Prostate gland (tissue), 2 donors: ENCODE data around the gene USP50. TPM values are rescaled to one million over a fixed set of nuclear protein-coding genes. Genes with fewer than 3 reads are reported as not detected.

Experiments
- DNase-seq: peaks from one replicate; pipeline ENCODE4 v3.0.0-alpha.2; 2019; ENCODE audit warnings: low spot score
- H3K27ac ChIP-seq, 2 donors: fragments of 200-600 bp; sonication (generic); 2 replicates each; pipeline ENCODE4 v1.5.1; 2017 to 2019
- H3K27me3 ChIP-seq: fragments of 200-600 bp; sonication (generic); replicated peaks from 2 replicates; pipeline ENCODE4 v1.5.1; 2019; ENCODE audit not compliant: insufficient read depth
- H3K36me3 ChIP-seq, 2 donors: fragments of 200-600 bp; sonication (generic); 1 replicate in 1 of 2; 2 replicates in 1 of 2; pipeline versions ENCODE4 v1.5.1 to v1.8.1; 2017 to 2019
- H3K4me1 ChIP-seq: fragments of 200-600 bp; sonication (generic); replicated peaks from 2 replicates; pipeline ENCODE4 v1.5.1; 2019
- H3K4me3 ChIP-seq, 2 donors: fragments of 200-600 bp; sonication (generic); 2 replicates each; pipeline ENCODE4 v1.5.1; 2017 to 2019
- H3K9me3 ChIP-seq: fragments of 200-600 bp; sonication (generic); 2 replicates; pipeline ENCODE4 v1.5.1; 2017
- CTCF ChIP-seq, 4 experiments: fragments of 200-600 bp in 2 of 4; fragments of 450-650 bp in 2 of 4; sonication (generic) in 2 of 4; IDR thresholded peaks; 1 replicate in 3 of 4; 2 replicates in 1 of 4; pipeline ENCODE4 v1.5.1; 2016 to 2019; ENCODE audit warnings: antibody characterized with exemption in 4 of 4, mild to moderate bottlenecking in 2 of 4, moderate library complexity in 2 of 4
- POLR2A ChIP-seq: fragments of 450-650 bp; IDR thresholded peaks from one replicate; pipeline ENCODE4 v1.6.1; 2016; ENCODE audit warnings: antibody characterized with exemption, mild to moderate bottlenecking
- POLR2AphosphoS5 ChIP-seq: sonication (generic); formaldehyde crosslinking; IDR thresholded peaks from one replicate; pipeline ENCODE4 v1.6.1; 2017; ENCODE audit warnings: antibody characterized with exemption
- WGBS: methylation state at CpG from one replicate; pipeline ENCODE4 v1.1.5; 2018; 5-methylcytosine and 5-hydroxymethylcytosine counted together
- intact Hi-C: fragments of 100-400 bp; cut with DNase I; formaldehyde crosslinking; loops from one replicate; pipeline ENCODE4 v1.14.2; 2022
- total RNA-seq, 2 donors: library from RNA; depleted of rRNA; stranded (reverse); fragments of >200 nt; gene quantifications; one replicate each; pipeline ENCODE4 v1.1.0, GENCODE V29; 2016

USP50 gene
- total RNA-seq, 2 donors from 2014 or later: 3.5 TPM; not detected in 1

GRCh38 chr15:50542887-50543210 is 3.6 kb downstream of the USP50 start:
- no peak for DNase-seq
- intact Hi-C loops: no loop called here
- WGBS: 84% methylated on average over 2 of the region's 2 CpGs
- H3K9me3 ChIP-seq: no peaks in the 10 kb centered on the region
- no peak overlapping the region for H3K27ac ChIP-seq
- H3K4me3 ChIP-seq: no peak overlapping the region
- TF ChIP-seq POLR2A (no peak), POLR2AphosphoS5 (no peak), CTCF (IDR thresholded peaks at IDR 0.05) (no peak)
- H3K27me3 ChIP-seq: no peaks in the 10 kb centered on the region
- H3K36me3 ChIP-seq: no peaks in the 10 kb centered on the region
- no peaks in the 10 kb centered on the region for H3K4me1 ChIP-seq

GRCh38 chr15:50531766-50532165 is 14.7 kb downstream of the USP50 start:
- no peaks in the 10 kb centered on the region for H3K36me3 ChIP-seq
- no peak for TF ChIP-seq CTCF (IDR thresholded peaks at IDR 0.05)
- TF ChIP-seq POLR2AphosphoS5: no peak
- TF ChIP-seq POLR2A: no peak
- 42% methylated on average over 4 of the region's 4 CpGs for WGBS
- intact Hi-C loops: no loop called here
- no peak overlapping the region for H3K4me3 ChIP-seq
- no peaks in the 10 kb centered on the region for H3K9me3 ChIP-seq
- no peak for DNase-seq
- H3K27me3 ChIP-seq: no peaks in the 10 kb centered on the region
- H3K27ac ChIP-seq: no peak overlapping the region
- no peaks in the 10 kb centered on the region for H3K4me1 ChIP-seq

- intact Hi-C loops: no loop called here
- H3K9me3 ChIP-seq: no peaks in the 10 kb centered on the region
- DNase-seq: no peak
- H3K27me3 ChIP-seq: no peaks in the 10 kb centered on the region
- no peaks in the 10 kb centered on the region for H3K36me3 ChIP-seq
- H3K4me3 ChIP-seq: no peak overlapping the region
- no peak overlapping the region for H3K27ac ChIP-seq
- H3K4me1 ChIP-seq: no peaks in the 10 kb centered on the region
- 87% methylated on average over 4 of the region's 4 CpGs for WGBS
- TF ChIP-seq CTCF (IDR thresholded peaks at IDR 0.05) (no peak), POLR2AphosphoS5 (no peak), POLR2A (no peak)
Observed at GRCh38 chr15:50531163-50531562, 15.3 kb downstream of the USP50 start.

- intact Hi-C loops: no loop called here
- 15% methylated on average over 5 of the region's 5 CpGs for WGBS
- TF ChIP-seq POLR2A (no peak), POLR2AphosphoS5 (peak; percentile 57)
- no peak for DNase-seq
- H3K36me3 ChIP-seq: no peaks in the 10 kb centered on the region
- H3K27ac ChIP-seq: no peak overlapping the region
- H3K9me3 ChIP-seq: no peaks in the 10 kb centered on the region
- H3K4me3 ChIP-seq: no peak overlapping the region
- H3K4me1 ChIP-seq: peaks cover 2% of the 10 kb centered on the region
- no peaks in the 10 kb centered on the region for H3K27me3 ChIP-seq
Observed at GRCh38 chr15:50523851-50524251, 22.6 kb downstream of the USP50 start.

GRCh38 chr15:50519740-50520425 is 26.6 kb downstream of the USP50 start:
- TF ChIP-seq CTCF (IDR thresholded peaks at IDR 0.05) (no peak), POLR2A (no peak), POLR2AphosphoS5 (no peak)
- DNase-seq: no peak
- no peak overlapping the region for H3K27ac ChIP-seq
- H3K27me3 ChIP-seq: no peaks in the 10 kb centered on the region
- H3K4me1 ChIP-seq: peaks cover 2% of the 10 kb centered on the region
- intact Hi-C loops: no loop called here
- 70% methylated on average over 7 of the region's 7 CpGs for WGBS
- H3K4me3 ChIP-seq: no peak overlapping the region
- H3K9me3 ChIP-seq: no peaks in the 10 kb centered on the region
- no peaks in the 10 kb centered on the region for H3K36me3 ChIP-seq
